ENCODE data around the gene BCAS4.
"Not testable (repeated sequence)": the region's sequence is repeated elsewhere in the genome, so short reads cannot be mapped to it uniquely, and the experiment has no call there.

BCAS4 gene

DNA sequence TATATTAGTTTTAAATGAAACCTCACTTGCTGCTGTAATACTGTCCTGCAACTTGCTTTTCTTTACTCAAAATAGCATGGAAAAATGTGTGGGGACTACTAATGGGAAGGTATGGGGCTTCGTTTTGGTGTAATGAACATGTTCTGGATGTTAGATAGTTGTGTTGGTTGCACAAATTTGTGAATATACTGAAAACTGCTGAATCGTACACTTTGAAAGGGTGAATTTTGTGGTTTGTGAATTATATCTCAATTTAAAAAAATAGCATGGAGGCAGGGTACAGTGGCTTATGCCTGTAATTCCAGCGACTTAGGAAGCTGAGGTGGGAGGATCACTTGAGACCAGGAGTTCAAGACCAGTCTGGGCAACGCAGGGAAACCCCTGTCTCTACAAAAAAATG is 2.3 kb downstream of the BCAS4 start:
- no peak overlapping the region for H3K4me3 ChIP-seq (ENCODE audit: low read depth, low read length)
- TF ChIP-seq, protein P1, sequence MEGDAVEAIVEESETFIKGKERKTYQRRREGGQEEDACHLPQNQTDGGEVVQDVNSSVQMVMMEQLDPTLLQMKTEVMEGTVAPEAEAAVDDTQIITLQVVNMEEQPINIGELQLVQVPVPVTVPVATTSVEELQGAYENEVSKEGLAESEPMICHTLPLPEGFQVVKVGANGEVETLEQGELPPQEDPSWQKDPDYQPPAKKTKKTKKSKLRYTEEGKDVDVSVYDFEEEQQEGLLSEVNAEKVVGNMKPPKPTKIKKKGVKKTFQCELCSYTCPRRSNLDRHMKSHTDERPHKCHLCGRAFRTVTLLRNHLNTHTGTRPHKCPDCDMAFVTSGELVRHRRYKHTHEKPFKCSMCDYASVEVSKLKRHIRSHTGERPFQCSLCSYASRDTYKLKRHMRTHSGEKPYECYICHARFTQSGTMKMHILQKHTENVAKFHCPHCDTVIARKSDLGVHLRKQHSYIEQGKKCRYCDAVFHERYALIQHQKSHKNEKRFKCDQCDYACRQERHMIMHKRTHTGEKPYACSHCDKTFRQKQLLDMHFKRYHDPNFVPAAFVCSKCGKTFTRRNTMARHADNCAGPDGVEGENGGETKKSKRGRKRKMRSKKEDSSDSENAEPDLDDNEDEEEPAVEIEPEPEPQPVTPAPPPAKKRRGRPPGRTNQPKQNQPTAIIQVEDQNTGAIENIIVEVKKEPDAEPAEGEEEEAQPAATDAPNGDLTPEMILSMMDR (conservative IDR thresholded peaks at IDR 0.05; ENCODE audit: low read depth, low read length): no peak
- DNase-seq (ENCODE audit: low read depth): no peak

DNA sequence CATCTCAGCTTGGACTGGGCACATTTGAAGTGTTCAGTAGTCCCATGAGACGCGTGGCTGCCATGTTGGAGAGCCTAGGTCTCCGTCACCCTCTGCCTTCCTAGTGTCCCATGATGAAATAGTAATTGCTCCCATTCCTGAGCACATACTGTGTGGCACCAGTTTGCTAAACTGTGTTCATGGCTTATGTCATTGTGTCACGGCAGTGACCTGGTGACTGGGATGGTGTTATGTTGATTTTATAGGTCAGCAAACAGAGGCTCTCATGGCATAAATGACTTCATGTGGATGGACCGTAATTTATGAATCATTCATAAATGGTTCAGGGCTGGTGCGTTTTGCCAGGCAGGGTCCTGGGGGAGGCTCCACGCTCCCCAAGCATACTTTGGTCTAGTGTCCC is 3.8 kb downstream of the BCAS4 start:
- no peak overlapping the region for H3K4me3 ChIP-seq (ENCODE audit: low read depth, low read length)
- no peak for DNase-seq (ENCODE audit: low read depth)
- TF ChIP-seq, protein P1 (conservative IDR thresholded peaks at IDR 0.05; ENCODE audit: low read depth, low read length): no peak

DNA sequence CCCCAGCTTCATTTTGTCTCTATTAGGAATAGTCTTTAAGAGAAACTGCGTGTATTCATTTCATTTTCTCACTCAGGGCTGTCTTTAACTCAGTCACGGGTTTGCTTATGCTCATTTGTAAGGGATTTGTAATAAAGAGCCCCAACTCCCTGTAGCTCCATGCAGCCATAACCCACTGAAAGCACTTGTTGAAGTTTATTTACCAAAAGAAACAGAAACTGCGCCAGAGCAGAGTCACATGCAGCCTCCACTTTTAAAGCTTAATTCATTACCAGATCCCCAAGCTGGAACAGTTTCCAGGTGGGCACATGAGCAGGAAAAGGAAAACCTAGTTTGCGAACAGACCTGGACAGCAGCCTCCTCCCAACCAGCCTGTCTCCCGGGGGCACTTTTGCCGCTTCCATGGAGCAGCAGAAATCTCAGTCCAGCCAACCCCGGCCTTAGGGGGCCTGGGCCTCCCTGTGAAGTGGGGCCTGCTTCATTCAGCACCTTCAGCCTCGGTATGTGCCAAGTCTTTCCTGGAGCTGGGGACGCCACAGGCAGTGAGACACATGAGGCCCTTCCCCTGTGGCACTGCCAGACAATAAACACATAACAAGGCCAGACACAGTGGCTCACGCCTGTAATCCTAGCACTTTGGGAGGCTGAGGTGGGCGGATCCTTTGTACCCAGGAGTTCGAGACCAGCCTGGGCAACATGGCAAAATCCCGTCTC is 4.5 kb downstream of the BCAS4 start:
- DNase-seq (ENCODE audit: low read depth): no peak
- TF ChIP-seq, protein P1 (conservative IDR thresholded peaks at IDR 0.05; ENCODE audit: low read depth, low read length): no peak
- no peak overlapping the region for H3K4me3 ChIP-seq (ENCODE audit: low read depth, low read length)

DNA sequence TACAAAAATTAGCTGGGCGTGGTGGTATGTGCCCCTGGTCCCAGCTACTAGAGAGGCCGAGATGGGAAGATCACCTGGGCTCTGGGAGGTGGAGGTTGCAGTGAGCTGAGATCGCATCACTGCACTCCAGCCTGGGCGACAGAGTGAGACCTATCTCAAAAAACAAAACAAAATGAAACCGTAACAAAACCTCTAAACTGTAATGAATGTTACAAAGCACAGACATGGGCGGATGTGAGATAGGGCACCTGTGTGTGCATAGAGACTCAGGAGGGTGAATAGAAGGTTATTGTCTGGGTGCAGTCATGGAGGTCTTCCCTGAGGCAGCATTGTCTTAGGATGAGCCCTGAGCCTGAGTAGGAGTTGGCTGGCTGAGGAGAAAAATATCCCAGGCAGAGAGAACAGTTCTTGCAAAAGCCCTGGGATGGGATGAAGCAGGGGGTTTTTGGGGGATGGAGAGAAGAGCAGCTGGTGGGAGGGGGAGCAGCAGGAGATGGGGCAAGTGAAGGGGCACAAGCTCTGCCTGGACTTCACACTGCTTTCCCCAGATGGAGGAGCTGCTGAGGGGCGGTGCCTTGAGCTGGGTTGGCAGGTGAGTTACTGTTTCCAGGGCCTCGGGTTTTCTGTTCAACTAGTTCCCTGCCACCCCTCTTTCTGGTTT is 5.2 kb downstream of the BCAS4 start:
- TF ChIP-seq, protein P1 (conservative IDR thresholded peaks at IDR 0.05; ENCODE audit: low read depth, low read length): no peak
- DNase-seq (ENCODE audit: low read depth): no peak
- no peak overlapping the region for H3K4me3 ChIP-seq (ENCODE audit: low read depth, low read length)

DNA sequence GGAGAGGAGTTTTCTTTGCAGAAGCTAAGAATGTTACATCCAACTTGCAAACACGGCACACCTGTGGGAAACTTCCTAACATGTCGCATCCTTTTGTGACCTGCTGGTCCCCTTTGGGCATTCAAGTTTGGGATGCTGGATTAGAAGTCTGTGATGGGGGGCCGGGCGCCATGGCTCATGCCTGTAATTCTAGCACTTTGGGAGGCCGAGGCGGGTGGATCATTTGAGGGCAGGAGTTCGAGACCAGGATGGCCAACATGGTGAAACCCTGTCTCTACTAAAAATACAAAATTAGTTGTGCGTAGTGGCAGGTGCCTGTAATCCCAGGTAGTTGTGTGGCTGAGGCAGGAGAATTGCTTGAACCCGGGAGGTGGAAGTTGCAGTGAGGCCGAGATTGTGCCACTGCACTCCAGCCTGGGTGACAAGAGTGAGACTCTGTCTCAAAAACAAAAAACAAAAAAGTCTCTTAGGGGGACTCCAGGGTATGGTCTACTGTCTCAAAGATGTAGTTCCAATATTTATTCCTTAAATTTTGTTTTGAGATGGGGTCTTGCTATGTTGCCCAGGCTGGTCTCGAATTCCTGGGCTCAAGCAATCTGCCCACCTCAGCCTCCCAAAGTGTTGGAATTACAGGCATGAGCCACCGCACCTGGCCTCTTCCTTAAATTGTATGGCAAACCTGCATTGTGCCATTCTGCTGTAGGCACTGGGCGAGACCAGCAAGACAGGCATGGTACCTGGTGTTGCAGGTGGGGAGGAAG is 6.3 kb downstream of the BCAS4 start:
- not testable (repeated sequence) for DNase-seq (ENCODE audit: low read depth); H3K4me3 ChIP-seq (ENCODE audit: low read depth, low read length)

DNA sequence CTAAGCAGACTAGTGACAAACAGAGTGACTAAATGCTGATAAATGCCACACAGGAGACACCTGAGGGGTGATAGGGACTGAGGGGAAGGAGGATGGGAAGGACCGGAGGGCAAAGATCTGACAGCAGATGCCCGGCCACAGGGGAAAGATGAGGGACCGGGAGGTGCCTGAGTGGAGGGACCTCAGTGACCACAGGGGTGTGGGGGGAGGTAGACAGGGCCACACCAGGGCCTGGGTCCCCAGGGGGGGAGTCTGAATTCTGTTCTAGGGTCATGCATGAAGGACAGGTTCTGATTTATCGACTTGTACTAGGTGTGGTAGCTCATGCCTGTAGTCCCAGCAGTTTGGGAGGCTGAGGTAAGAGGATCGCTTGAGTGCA is 6.9 kb downstream of the BCAS4 start:
- no peak for DNase-seq (ENCODE audit: low read depth)
- H3K4me3 ChIP-seq (ENCODE audit: low read depth, low read length): no peak overlapping the region
- TF ChIP-seq, protein P1 (conservative IDR thresholded peaks at IDR 0.05; ENCODE audit: low read depth, low read length): no peak

DNA sequence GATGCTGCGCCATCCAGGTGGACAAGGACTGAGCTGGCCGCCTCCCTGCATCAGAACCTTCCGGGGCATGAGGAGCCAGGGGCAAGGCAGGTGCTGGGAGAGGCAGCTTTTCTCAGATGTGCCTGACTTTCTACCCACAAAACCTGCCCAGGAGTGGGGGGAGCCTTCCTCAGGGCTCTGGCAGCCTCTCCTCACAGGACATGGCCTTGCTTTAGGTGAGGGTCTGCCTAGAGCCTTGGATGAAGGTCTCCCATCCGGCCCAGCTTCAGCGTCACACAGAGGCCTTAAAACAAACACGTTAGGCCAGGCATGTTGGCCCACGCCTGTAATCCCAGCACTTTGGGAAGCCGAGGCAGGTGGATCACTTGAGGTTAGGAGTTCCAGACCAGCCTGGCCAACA is 7.4 kb downstream of the BCAS4 start:
- no peak for DNase-seq (ENCODE audit: low read depth)

More for the DNA sequence above, 7.4 kb downstream of the BCAS4 start:
- no peak overlapping the region for H3K4me3 ChIP-seq (ENCODE audit: low read depth, low read length)
- TF ChIP-seq, protein P1 (conservative IDR thresholded peaks at IDR 0.05; ENCODE audit: low read depth, low read length): no peak

Measured in choroid plexus epithelial cell (primary cell).